ENCODE results near the gene CA10.

GRCh38 chr17:52159246-52160135 is 977 bp upstream of the CA10 start:
- TF ChIP-seq TOX (CRISPR knock-in tag; IDR thresholded peaks at IDR 0.05; ENCODE audit: borderline replicate concordance): no peak
- no peak for TF ChIP-seq PATZ1 (CRISPR knock-in tag; IDR thresholded peaks at IDR 0.05; ENCODE audit: borderline replicate concordance)
- no peak for TF ChIP-seq ZFP30 (CRISPR knock-in tag; IDR thresholded peaks at IDR 0.05)
- TF ChIP-seq BACH2 (CRISPR knock-in tag; IDR thresholded peaks at IDR 0.05; ENCODE audit: borderline replicate concordance): no peak
- TF ChIP-seq, protein P1, sequence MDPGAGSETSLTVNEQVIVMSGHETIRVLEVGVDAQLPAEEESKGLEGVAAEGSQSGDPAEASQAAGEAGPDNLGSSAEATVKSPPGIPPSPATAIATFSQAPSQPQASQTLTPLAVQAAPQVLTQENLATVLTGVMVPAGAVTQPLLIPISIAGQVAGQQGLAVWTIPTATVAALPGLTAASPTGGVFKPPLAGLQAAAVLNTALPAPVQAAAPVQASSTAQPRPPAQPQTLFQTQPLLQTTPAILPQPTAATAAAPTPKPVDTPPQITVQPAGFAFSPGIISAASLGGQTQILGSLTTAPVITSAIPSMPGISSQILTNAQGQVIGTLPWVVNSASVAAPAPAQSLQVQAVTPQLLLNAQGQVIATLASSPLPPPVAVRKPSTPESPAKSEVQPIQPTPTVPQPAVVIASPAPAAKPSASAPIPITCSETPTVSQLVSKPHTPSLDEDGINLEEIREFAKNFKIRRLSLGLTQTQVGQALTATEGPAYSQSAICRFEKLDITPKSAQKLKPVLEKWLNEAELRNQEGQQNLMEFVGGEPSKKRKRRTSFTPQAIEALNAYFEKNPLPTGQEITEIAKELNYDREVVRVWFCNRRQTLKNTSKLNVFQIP (CRISPR knock-in tag; IDR thresholded peaks at IDR 0.05; ENCODE audit: borderline replicate concordance, low read depth): no peak
- TF ChIP-seq ZNF8 (CRISPR knock-in tag; IDR thresholded peaks at IDR 0.05): no peak
